GM12878 (cell line): Measurements from ENCODE around the gene TP73. TPM values are rescaled to one million over a fixed set of nuclear protein-coding genes. Genes with fewer than 3 reads are reported as not detected.
A peak's percentile ranks its signal among the peaks of the same experiment; 100 is the strongest.

Experiments
- ATAC-seq: fragments of 200-7000 bp; cut with Tn5 transposase; 3 replicates; pipeline ENCODE4 v1.9.1; 2020; ENCODE audit warnings: mild to moderate bottlenecking, moderate library complexity
- BruUV-seq: library from RNA; stranded (reverse); fragments of 400-500 nt; replicated peaks from 2 replicates; lab custom pipeline; 2021; lab: Mats Ljungman, UMichigan
- CTCF ChIA-PET: fragments of 300-600 bp; sonication (Branson Sonifier 250); formaldehyde crosslinking; extraction: SDS; loops from one replicate; lab custom pipeline; 2021; ENCODE audit warnings: inconsistent platforms; lab: Yijun Ruan, JAX
- POLR2A ChIA-PET: fragments of 350-600 bp; formaldehyde crosslinking; extraction: SDS; loops from one replicate; lab custom pipeline; 2021; ENCODE audit warnings: inconsistent platforms; lab: Charles Lee
- RAD21 ChIA-PET: fragments of 300-600 bp; sonication (Branson Sonifier 250); formaldehyde crosslinking; loops from one replicate; lab custom pipeline; 2023; ENCODE audit warnings: antibody characterized with exemption; ENCODE audit not compliant: unreplicated experiment; lab: Charles Lee
- SMC1A ChIA-PET: fragments of 300-600 bp; sonication (Branson Sonifier 250); formaldehyde crosslinking; loops from one replicate; lab custom pipeline; 2023; ENCODE audit not compliant: unreplicated experiment, uncharacterized antibody; lab: Charles Lee
- DNase-seq: peaks from one replicate; pipeline ENCODE4 v3.0.0-alpha.2; 2011; ENCODE audit warnings: low read depth, low spot score
- FAIRE-seq: peaks from 3 replicates; lab custom pipeline; 2011; peaks lifted over from hg19 to GRCh38; lab: Jason Lieb, UNC
- H2AFZ ChIP-seq: 2 replicates; pipeline ENCODE4 v1.6.0; 2011; ENCODE audit warnings: low read depth, low read length, control low read depth; ENCODE audit not compliant: control insufficient read depth
- H3K27ac ChIP-seq: 2 replicates; pipeline ENCODE4 v1.5.1; 2011; ENCODE audit warnings: control low read depth; ENCODE audit not compliant: control insufficient read depth, insufficient read depth
- H3K27me3 ChIP-seq, 2 experiments: replicated peaks in 1 of 2; 2 replicates each; pipeline versions ENCODE4 v1.6.0 to v1.6.1; 2011; ENCODE audit warnings: low read length in 1 of 2; ENCODE audit not compliant: control insufficient read depth in 2 of 2, insufficient read depth in 2 of 2
- H3K36me3 ChIP-seq, 2 experiments: 2 replicates each; pipeline ENCODE4 v1.5.1; 2011; ENCODE audit warnings: low read length in 1 of 2; ENCODE audit not compliant: control insufficient read depth in 2 of 2, insufficient read depth in 2 of 2
- H3K4me1 ChIP-seq: 2 replicates; pipeline ENCODE4 v1.6.1; 2011; ENCODE audit warnings: mild to moderate bottlenecking, low read length, moderate library complexity, mixed read lengths; ENCODE audit not compliant: control insufficient read depth, insufficient read depth
- H3K4me2 ChIP-seq: 2 replicates; pipeline ENCODE4 v1.6.0; 2011; ENCODE audit warnings: control low read depth; ENCODE audit not compliant: control insufficient read depth, insufficient read depth
- H3K4me3 ChIP-seq: fragments of 200-600 bp; sonication (generic); 2 replicates; pipeline ENCODE4 v1.5.1; 2016
- H3K79me2 ChIP-seq: 2 replicates; pipeline ENCODE4 v1.6.0; 2011; ENCODE audit warnings: low read length; ENCODE audit not compliant: control insufficient read depth, insufficient read depth
- H3K9ac ChIP-seq: 2 replicates; pipeline ENCODE4 v1.8.0; 2011; ENCODE audit warnings: low read length, control low read depth, mixed read lengths; ENCODE audit not compliant: control insufficient read depth, insufficient read depth
- H3K9me3 ChIP-seq: replicated peaks from 3 replicates; pipeline ENCODE4 v1.5.1; 2011; ENCODE audit warnings: mild to moderate bottlenecking, low read length; ENCODE audit not compliant: control insufficient read depth, insufficient read depth
- H4K20me1 ChIP-seq: 2 replicates; pipeline ENCODE4 v1.6.0; 2011; ENCODE audit not compliant: control insufficient read depth, insufficient read depth
- EZH2 ChIP-seq: IDR thresholded peaks from 2 replicates; pipeline ENCODE4 v1.6.1; 2012; ENCODE audit warnings: low read depth, mild to moderate bottlenecking, control low read depth, inconsistent platforms, low read length, borderline replicate concordance; ENCODE audit not compliant: control insufficient read depth
- FOXM1 ChIP-seq: IDR thresholded peaks from 2 replicates; pipeline ENCODE4 v1.6.1; 2012; ENCODE audit warnings: low read depth, mild to moderate bottlenecking, inconsistent platforms, low read length, moderate library complexity
- MEF2A ChIP-seq: IDR thresholded peaks from 2 replicates; pipeline ENCODE4 v1.6.1; 2011; ENCODE audit warnings: low read depth, mild to moderate bottlenecking, low read length, moderate library complexity; ENCODE audit not compliant: insufficient read depth
- POLR2AphosphoS5 ChIP-seq: IDR thresholded peaks from 2 replicates; pipeline ENCODE4 v1.6.1; 2011; ENCODE audit warnings: mild to moderate bottlenecking, low read length, inconsistent platforms
- WGBS: methylation state at CpG from one replicate; pipeline ENCODE4 v1.1.6; 2016; ENCODE audit warnings: low lambda C conversion rate; ENCODE audit not compliant: insufficient replicate concordance, insufficient coverage; ENCODE audit errors: missing lambda C conversion rate; 5-methylcytosine and 5-hydroxymethylcytosine counted together
- in situ Hi-C: fragments of 300-500 bp; cut with MboI; formaldehyde crosslinking; loops from 9 replicates; pipeline ENCODE4 v1.14.3; 2018; ENCODE audit warnings: mixed read lengths
- intact Hi-C: fragments of 100-400 bp; cut with micrococcal nuclease; formaldehyde crosslinking; loops from one replicate; pipeline ENCODE4 v1.14.2; 2022; ENCODE audit not compliant: unreplicated experiment
- polyA plus RNA-seq, 11 experiments: library from polyadenylated mRNA; depleted of rRNA in 4 of 11; unstranded in 6 of 11; stranded (reverse) in 5 of 11; fragments of >200 nt; fragmentation: Nextera tagmentation in 4 of 11; fragmentation: Illumina TruSeq in 1 of 11; extraction: Ambion mirVana in 4 of 11; extraction: Trizol in 1 of 11; gene quantifications; 1 replicate in 1 of 11; 2 replicates in 10 of 11; pipeline versions ENCODE4 v1.2.1 to v1.2.3, GENCODE V29; 2011 to 2016; ENCODE audit warnings: inconsistent platforms in 2 of 11, missing spikeins in 2 of 11, low read depth in 1 of 11
- total RNA-seq, 4 experiments: library from RNA; depleted of rRNA in 3 of 4; stranded (reverse); fragments of >200 nt in 3 of 4; fragmentation: Illumina TruSeq in 1 of 4; extraction: Trizol in 1 of 4; gene quantifications; 2 replicates each; pipeline versions ENCODE4 v1.2.1 to v1.2.3, GENCODE V29; 2013 to 2021
- TF ChIP-seq, protein P1 (sequence below): fragments of 450-650 bp; IDR thresholded peaks from 2 replicates; pipeline ENCODE4 v1.6.1; 2017; ENCODE audit warnings: mild to moderate bottlenecking, moderate library complexity
- TF ChIP-seq, protein P2 (sequence below): IDR thresholded peaks from 2 replicates; pipeline ENCODE4 v1.6.1; 2012; ENCODE audit warnings: mild to moderate bottlenecking, low read depth, low read length

TP73 gene
- total and polyA plus RNA-seq, 10 of the 15 experiments (the other 5 are each of a cell fraction or from before 2014, with no cell fraction given): 0.08 to 54.2 (median 14.9) TPM

DNA sequence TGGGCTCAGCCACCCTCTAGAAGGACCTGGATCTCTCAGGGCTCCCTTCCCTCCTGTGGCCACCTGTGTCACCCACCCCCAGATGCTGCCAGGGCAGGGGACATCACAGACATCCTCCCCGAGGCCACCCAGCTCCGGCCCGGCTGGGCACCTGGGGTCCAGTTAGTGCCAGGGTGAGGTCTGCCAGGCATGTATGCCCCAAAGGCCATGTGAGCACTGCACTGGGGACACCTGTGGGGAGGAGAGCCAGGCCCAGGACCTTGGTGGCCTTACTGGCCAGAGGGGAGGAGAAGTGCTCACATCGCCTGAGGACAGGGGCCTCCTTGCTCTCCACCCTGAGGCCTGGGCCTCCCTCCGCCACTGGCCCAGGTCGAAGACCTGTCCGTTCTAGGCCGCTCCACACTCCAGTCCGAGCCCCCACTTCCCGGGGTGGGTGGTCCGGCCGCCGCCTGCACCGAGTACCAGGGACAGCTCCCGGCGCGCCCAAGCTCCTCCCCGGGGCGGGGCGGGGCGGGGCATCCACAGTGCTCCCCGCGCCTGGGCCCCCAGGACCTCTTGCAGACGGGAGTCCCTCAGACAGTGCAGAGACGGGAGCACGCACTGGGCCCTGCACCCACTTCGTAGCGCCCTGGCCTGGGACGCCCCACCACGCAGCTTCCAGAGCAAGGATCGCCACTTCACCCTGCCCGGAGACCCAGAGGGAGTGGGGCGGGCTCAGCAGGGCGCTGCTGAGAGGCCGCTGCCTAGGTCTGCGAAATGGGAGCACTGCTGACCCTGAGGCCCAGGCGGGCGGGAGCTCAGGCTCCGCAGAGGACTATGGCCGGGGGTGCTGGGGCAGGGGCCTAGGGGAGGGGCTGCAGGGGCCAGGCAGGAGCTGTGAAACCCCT lies 65.6 kb downstream of the TP73 start:
- H3K4me1 ChIP-seq: peaks cover 6% of the 10 kb centered on the region; the same call in 1 of the 2 replicates
- no peak for TF ChIP-seq EZH2
- TF ChIP-seq MEF2A: no peak
- TF ChIP-seq, protein P1, sequence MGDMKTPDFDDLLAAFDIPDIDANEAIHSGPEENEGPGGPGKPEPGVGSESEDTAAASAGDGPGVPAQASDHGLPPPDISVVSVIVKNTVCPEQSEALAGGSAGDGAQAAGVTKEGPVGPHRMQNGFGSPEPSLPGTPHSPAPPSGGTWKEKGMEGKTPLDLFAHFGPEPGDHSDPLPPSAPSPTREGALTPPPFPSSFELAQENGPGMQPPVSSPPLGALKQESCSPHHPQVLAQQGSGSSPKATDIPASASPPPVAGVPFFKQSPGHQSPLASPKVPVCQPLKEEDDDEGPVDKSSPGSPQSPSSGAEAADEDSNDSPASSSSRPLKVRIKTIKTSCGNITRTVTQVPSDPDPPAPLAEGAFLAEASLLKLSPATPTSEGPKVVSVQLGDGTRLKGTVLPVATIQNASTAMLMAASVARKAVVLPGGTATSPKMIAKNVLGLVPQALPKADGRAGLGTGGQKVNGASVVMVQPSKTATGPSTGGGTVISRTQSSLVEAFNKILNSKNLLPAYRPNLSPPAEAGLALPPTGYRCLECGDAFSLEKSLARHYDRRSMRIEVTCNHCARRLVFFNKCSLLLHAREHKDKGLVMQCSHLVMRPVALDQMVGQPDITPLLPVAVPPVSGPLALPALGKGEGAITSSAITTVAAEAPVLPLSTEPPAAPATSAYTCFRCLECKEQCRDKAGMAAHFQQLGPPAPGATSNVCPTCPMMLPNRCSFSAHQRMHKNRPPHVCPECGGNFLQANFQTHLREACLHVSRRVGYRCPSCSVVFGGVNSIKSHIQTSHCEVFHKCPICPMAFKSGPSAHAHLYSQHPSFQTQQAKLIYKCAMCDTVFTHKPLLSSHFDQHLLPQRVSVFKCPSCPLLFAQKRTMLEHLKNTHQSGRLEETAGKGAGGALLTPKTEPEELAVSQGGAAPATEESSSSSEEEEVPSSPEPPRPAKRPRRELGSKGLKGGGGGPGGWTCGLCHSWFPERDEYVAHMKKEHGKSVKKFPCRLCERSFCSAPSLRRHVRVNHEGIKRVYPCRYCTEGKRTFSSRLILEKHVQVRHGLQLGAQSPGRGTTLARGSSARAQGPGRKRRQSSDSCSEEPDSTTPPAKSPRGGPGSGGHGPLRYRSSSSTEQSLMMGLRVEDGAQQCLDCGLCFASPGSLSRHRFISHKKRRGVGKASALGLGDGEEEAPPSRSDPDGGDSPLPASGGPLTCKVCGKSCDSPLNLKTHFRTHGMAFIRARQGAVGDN: no peak
- TF ChIP-seq POLR2AphosphoS5: no peak
- no peak for TF ChIP-seq FOXM1
- TF ChIP-seq, protein P2, sequence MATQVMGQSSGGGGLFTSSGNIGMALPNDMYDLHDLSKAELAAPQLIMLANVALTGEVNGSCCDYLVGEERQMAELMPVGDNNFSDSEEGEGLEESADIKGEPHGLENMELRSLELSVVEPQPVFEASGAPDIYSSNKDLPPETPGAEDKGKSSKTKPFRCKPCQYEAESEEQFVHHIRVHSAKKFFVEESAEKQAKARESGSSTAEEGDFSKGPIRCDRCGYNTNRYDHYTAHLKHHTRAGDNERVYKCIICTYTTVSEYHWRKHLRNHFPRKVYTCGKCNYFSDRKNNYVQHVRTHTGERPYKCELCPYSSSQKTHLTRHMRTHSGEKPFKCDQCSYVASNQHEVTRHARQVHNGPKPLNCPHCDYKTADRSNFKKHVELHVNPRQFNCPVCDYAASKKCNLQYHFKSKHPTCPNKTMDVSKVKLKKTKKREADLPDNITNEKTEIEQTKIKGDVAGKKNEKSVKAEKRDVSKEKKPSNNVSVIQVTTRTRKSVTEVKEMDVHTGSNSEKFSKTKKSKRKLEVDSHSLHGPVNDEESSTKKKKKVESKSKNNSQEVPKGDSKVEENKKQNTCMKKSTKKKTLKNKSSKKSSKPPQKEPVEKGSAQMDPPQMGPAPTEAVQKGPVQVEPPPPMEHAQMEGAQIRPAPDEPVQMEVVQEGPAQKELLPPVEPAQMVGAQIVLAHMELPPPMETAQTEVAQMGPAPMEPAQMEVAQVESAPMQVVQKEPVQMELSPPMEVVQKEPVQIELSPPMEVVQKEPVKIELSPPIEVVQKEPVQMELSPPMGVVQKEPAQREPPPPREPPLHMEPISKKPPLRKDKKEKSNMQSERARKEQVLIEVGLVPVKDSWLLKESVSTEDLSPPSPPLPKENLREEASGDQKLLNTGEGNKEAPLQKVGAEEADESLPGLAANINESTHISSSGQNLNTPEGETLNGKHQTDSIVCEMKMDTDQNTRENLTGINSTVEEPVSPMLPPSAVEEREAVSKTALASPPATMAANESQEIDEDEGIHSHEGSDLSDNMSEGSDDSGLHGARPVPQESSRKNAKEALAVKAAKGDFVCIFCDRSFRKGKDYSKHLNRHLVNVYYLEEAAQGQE: peak; percentile 91
- ChIA-PET CTCF (interaction anchor here (0.9 kb wide), 1 partner anchor 11 kb away, joined by 3 read pairs; no protein-coding TSS in a partner anchor), RAD21 (interaction anchor here (0.6 to 1.0 kb wide), 2 partner anchors 40 to 99 kb away, joined by 3 to 5 read pairs; no protein-coding TSS in a partner anchor), SMC1A (no interaction called here), POLR2A (no interaction called here)
- no peak overlapping the region for H3K9ac ChIP-seq
- no peaks in the 10 kb centered on the region for H3K79me2 ChIP-seq
- H3K27me3 ChIP-seq: no peaks in the 10 kb centered on the region
- no peaks in the 10 kb centered on the region for H3K9me3 ChIP-seq
- DNase-seq (no peak), FAIRE-seq (no peak), ATAC-seq (peak; percentile 81)
- no peaks in the 10 kb centered on the region for H4K20me1 ChIP-seq
- H2AFZ ChIP-seq: no peak overlapping the region
- no peak overlapping the region for H3K4me3 ChIP-seq
- WGBS: 46% methylated on average over 35 of the region's 40 CpGs
- BruUV-seq: no TSS peak
- no peak overlapping the region; the same call in 1 of the 2 replicates for H3K4me2 ChIP-seq
- no peak overlapping the region for H3K27ac ChIP-seq
- intact Hi-C loops: no loop called here
- in situ Hi-C loops: no loop called here
- H3K36me3 ChIP-seq: peaks cover 0 to under 1% of the 10 kb centered on the region in 2 experiments; a peak in 2 of 4 replicates
